A673 (cell line): Measurements from ENCODE around the gene ACTL6B. TPM values are rescaled to one million over a fixed set of nuclear protein-coding genes. Genes with fewer than 3 reads are reported as not detected.
A peak's percentile ranks its signal among the peaks of the same experiment; 100 is the strongest.
"Not testable (repeated sequence)": the region's sequence is repeated elsewhere in the genome, so short reads cannot be mapped to it uniquely, and the experiment has no call there.

Experiments
- Bru-seq: library from RNA; stranded (reverse); fragments of 400-500 nt; gene quantifications from one replicate; lab custom pipeline; 2021; lab: Mats Ljungman, UMichigan
- BruChase-seq, 2 experiments: library from RNA; stranded (reverse); fragments of 400-500 nt; gene quantifications; one replicate each; lab custom pipeline; 2021; lab: Mats Ljungman, UMichigan
- BruUV-seq: library from RNA; stranded (reverse); fragments of 400-500 nt; replicated peaks from 2 replicates; lab custom pipeline; 2021; lab: Mats Ljungman, UMichigan
- CTCF ChIA-PET: fragments of 300-600 bp; sonication (Branson Sonifier 250); formaldehyde crosslinking; loops from one replicate; lab custom pipeline; 2022; ENCODE audit warnings: antibody characterized with exemption; lab: Charles Lee
- POLR2A ChIA-PET: fragments of 300-600 bp; sonication (Branson Sonifier 250); formaldehyde crosslinking; loops from one replicate; lab custom pipeline; 2022; ENCODE audit warnings: antibody characterized with exemption; ENCODE audit not compliant: low non-redundant PET; lab: Charles Lee
- DNase-seq: peaks from one replicate; pipeline ENCODE4 v3.0.0-alpha.2; 2015; ENCODE audit warnings: low spot score
- H3K27ac ChIP-seq: fragments of 200-600 bp; sonication (generic); 2 replicates; pipeline ENCODE4 v1.5.1; 2016; ENCODE audit warnings: mixed run types, low read depth, mild to moderate bottlenecking, mixed read lengths, antibody characterized with exemption, low read length; ENCODE audit not compliant: poor library complexity, severe bottlenecking
- H3K27me3 ChIP-seq: fragments of 200-600 bp; sonication (generic); replicated peaks from 2 replicates; pipeline ENCODE4 v1.6.1; 2017; ENCODE audit warnings: mixed run types, low read depth, mild to moderate bottlenecking, mixed read lengths, antibody characterized with exemption, low read length; ENCODE audit not compliant: insufficient read depth, poor library complexity
- H3K36me3 ChIP-seq: fragments of 200-600 bp; sonication (generic); 2 replicates; pipeline ENCODE4 v1.6.1; 2016; ENCODE audit warnings: mixed run types, mild to moderate bottlenecking, mixed read lengths, antibody characterized with exemption, low read length; ENCODE audit not compliant: insufficient read depth, poor library complexity, severe bottlenecking
- H3K4me1 ChIP-seq: fragments of 200-600 bp; sonication (generic); 2 replicates; pipeline ENCODE4 v1.6.1; 2017; ENCODE audit warnings: mixed run types, mild to moderate bottlenecking, mixed read lengths, antibody characterized with exemption, low read length; ENCODE audit not compliant: insufficient read depth, poor library complexity, severe bottlenecking
- H3K4me3 ChIP-seq: fragments of 200-600 bp; sonication (generic); 2 replicates; pipeline ENCODE4 v1.5.1; 2016; ENCODE audit warnings: low read depth, mixed run types, mild to moderate bottlenecking, mixed read lengths, low read length; ENCODE audit not compliant: poor library complexity, severe bottlenecking
- H3K9me3 ChIP-seq: fragments of 200-600 bp; sonication (generic); 2 replicates; pipeline ENCODE4 v1.6.1; 2016; ENCODE audit warnings: mixed run types, low read depth, mild to moderate bottlenecking, mixed read lengths, antibody characterized with exemption, low read length; ENCODE audit not compliant: poor library complexity, severe bottlenecking
- EZH2 ChIP-seq: fragments of 200-600 bp; sonication (generic); IDR thresholded peaks from 2 replicates; pipeline ENCODE4 v1.6.1; 2017; ENCODE audit warnings: borderline replicate concordance, low read depth, mild to moderate bottlenecking, mixed read lengths, antibody characterized with exemption, low read length; ENCODE audit not compliant: poor library complexity, severe bottlenecking
- intact Hi-C: fragments of 100-400 bp; cut with micrococcal nuclease; formaldehyde crosslinking; loops from one replicate; pipeline ENCODE4 v1.10.0; 2022; ENCODE audit not compliant: unreplicated experiment
- long read RNA-seq: library from polyadenylated mRNA; stranded (forward); transcript quantifications from one replicate; pipeline ENCODE4 v2.0.0, GENCODE V29; 2022
- total RNA-seq: library from RNA; stranded (reverse); gene quantifications from 2 replicates; pipeline ENCODE4 v1.2.3, GENCODE V29; 2021
- TF ChIP-seq, protein P1 (sequence below): fragments of 300-800, 200-600 bp; sonication (generic); conservative IDR thresholded peaks from 2 replicates; pipeline ENCODE4 v1.5.1; 2017; ENCODE audit warnings: low read depth, mild to moderate bottlenecking, antibody characterized with exemption, low read length, moderate library complexity, mixed read lengths

ACTL6B gene
- total RNA-seq (0.31 TPM in 1 of 2 replicates, not detected in the other), Bru-seq, nascent RNA (not detected), BruChase-seq, experiment 1, labeled RNA remaining after a 2-hour chase (not detected), BruChase-seq, experiment 2, labeled RNA remaining after a 6-hour chase (percentile 6 among the genes with signal in this experiment)
- long read RNA-seq = 0 reads

DNA sequence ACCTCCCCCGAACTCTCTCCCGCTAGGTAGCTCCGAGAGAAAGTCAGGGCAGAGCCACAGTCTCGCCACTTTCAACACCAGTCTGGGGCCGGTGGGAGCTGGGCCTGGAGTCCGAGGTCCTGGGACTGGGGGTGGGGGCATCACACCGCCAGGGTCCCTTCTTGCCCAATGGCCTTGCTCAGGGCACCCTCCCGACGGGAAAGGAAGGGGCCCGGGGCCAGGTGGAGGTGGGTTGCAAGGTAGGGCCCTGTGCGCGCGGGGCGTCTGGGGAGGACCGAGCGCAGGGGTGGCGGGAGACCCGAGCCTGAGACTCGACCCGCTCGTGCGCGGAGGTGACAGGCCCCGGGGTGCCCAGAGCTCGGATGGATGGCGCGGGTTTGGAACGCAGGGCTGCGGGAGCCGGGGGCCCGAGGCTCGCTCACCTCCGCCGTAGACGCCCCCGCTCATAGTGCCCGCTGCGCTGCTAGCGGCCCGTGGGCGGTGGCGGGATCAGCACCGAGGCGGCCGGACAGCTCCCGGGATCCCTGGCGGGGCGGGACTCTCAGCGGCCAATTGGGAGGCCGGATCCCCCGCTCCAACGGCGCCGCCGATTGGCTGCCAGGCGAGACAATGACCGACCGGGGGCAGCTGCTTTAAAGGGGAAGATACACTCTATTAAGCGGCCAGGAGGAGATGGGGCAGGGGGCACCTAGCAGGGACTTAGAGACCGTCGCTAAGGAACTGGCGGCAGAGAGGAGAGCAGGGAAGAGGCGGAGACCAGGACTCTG is at the start of gene ACTL6B:
Gene ACTL6B, minus strand, starts transcription at position 541 of the 767 bp plus-strand sequence. Its CDS starts 94 bp downstream, at position 447.
- DNase-seq = peak; percentile 77
- TF ChIP-seq, protein P1, sequence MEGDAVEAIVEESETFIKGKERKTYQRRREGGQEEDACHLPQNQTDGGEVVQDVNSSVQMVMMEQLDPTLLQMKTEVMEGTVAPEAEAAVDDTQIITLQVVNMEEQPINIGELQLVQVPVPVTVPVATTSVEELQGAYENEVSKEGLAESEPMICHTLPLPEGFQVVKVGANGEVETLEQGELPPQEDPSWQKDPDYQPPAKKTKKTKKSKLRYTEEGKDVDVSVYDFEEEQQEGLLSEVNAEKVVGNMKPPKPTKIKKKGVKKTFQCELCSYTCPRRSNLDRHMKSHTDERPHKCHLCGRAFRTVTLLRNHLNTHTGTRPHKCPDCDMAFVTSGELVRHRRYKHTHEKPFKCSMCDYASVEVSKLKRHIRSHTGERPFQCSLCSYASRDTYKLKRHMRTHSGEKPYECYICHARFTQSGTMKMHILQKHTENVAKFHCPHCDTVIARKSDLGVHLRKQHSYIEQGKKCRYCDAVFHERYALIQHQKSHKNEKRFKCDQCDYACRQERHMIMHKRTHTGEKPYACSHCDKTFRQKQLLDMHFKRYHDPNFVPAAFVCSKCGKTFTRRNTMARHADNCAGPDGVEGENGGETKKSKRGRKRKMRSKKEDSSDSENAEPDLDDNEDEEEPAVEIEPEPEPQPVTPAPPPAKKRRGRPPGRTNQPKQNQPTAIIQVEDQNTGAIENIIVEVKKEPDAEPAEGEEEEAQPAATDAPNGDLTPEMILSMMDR = no peak
- no peak for TF ChIP-seq EZH2
- no peaks in the 10 kb centered on the region for H3K27me3 ChIP-seq
- H3K9me3 ChIP-seq = no peaks in the 10 kb centered on the region
- H3K27ac ChIP-seq = no peak within 1 kb of the TSS
- H3K4me1 ChIP-seq = peaks cover 4% of the 10 kb centered on the region
- BruUV-seq = no TSS peak
- intact Hi-C loops = no loop called here
- CTCF ChIA-PET = no interaction called here
- no peaks in the 10 kb centered on the region for H3K36me3 ChIP-seq
- POLR2A ChIA-PET = no interaction called here
- H3K4me3 ChIP-seq = peak within 1 kb of the TSS; percentile 2

DNA sequence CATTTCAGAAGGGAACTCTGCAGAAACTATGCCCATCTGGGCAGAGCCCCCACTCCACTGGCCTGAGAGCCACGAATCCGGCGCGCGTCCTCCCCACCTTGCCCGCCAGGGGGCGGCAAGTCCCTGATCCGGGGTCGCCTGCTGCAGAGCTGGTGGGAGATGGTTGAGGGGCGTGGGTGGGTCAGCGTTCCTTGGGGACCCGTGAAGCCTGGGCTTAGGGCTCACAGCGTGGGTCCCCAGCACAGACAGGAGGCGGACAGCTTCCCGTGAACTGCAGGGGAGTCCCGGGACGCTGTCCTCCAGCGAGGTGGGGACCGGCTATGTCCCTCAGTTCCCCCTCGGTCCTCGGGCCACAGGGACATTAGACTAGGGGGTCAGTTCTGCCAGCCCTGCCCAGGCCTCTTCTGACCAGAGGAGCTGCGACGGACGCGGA is 49.1 kb upstream of the ACTL6B start:
- POLR2A ChIA-PET = interaction anchor here (0.7 kb wide), 1 partner anchor 239 kb away, joined by 4 read pairs; no protein-coding TSS in a partner anchor

GRCh38 chr7:100701089-100701488 is 44.8 kb upstream of the ACTL6B start:
- POLR2A ChIA-PET, intact Hi-C loops: not testable (repeated sequence)

More for the DNA sequence above, 49.1 kb upstream of the ACTL6B start:
- CTCF ChIA-PET = interaction anchor here (0.5 to 1.7 kb wide), 17 partner anchors 9 to 1607 kb away, joined by 3 to 30 read pairs (median 5); partner anchors contain the start of genes EPHB4, EPO, FBXO24 and MOSPD3
- H3K4me1 ChIP-seq = peaks cover 6% of the 10 kb centered on the region
- peak; percentile 83 for DNase-seq
- H3K9me3 ChIP-seq = no peaks in the 10 kb centered on the region
- intact Hi-C loops = loop anchor here (1.0 kb wide), 1 partner anchor 147 kb away; the partner anchor contains the start of gene SLC12A9
- peaks cover 23% of the 10 kb centered on the region for H3K27me3 ChIP-seq
- TF ChIP-seq EZH2 = no peak
- TF ChIP-seq, protein P1 = peak; percentile 90
- peaks cover 13% of the 10 kb centered on the region for H3K36me3 ChIP-seq
- H3K27ac ChIP-seq = peak overlapping the region; percentile 95
- peak overlapping the region; percentile 77 for H3K4me3 ChIP-seq
- TSS peak; percentile 93 for BruUV-seq

More at GRCh38 chr7:100701089-100701488, 44.8 kb upstream of the ACTL6B start:
- H3K27me3 ChIP-seq = peaks cover 37% of the 10 kb centered on the region
- not testable (repeated sequence) for BruUV-seq, H3K27ac ChIP-seq, H3K4me1 ChIP-seq, H3K36me3 ChIP-seq, H3K9me3 ChIP-seq, DNase-seq, H3K4me3 ChIP-seq
- CTCF ChIA-PET = interaction anchor here (0.7 kb wide), 1 partner anchor 89 kb away, joined by 3 read pairs; no protein-coding TSS in a partner anchor
